ENCODE measurements around the gene USH2A. TPM values are rescaled to one million over a fixed set of nuclear protein-coding genes. Genes with fewer than 3 reads are reported as not detected.

Gene USH2A
- total RNA-seq, 2 experiments from 2014 or later = not detected

- Histone ChIP-seq H3K27ac (ENCODE audit: low read depth in 1 of 2, low read length in 2 of 2) (no peak overlapping the region), H3K4me1 (ENCODE audit: insufficient read depth, low read length) (no peaks in the 10 kb centered on the region), H3K36me3 (ENCODE audit: insufficient read depth, low read length) (no peaks in the 10 kb centered on the region), H3K27me3 (ENCODE audit: control insufficient read depth in 1 of 2, insufficient read depth in 2 of 2, low read length in 2 of 2) (no peaks in the 10 kb centered on the region), H3K9me3 (ENCODE audit: control insufficient read depth in 1 of 2, insufficient read depth in 1 of 2, low read length in 2 of 2) (no peaks in the 10 kb centered on the region), H3K4me3 (ENCODE audit: low read length) (no peak overlapping the region)
- CTCF ChIA-PET = no interaction called here
- Mint-ChIP-seq H3K27ac (no peak overlapping the region), H3K4me1 (ENCODE audit: low read depth) (no peaks in the 10 kb centered on the region), H3K9me3 (no peaks in the 10 kb centered on the region), H3K27me3 (no peaks in the 10 kb centered on the region), H3K4me3 (no peak overlapping the region), H3K36me3 (ENCODE audit: low read depth) (no peaks in the 10 kb centered on the region)
- TF ChIP-seq CTCF (IDR thresholded peaks at IDR 0.05) = no peak
- DNase-seq (no peak), ATAC-seq (ENCODE audit: poor library complexity) (no peak)
- intact Hi-C loops (cut with DNase I, micrococcal nuclease) = no loop called here
- POLR2A ChIA-PET = no interaction called here
Measured at GRCh38 chr1:216114180-216114579, 309.1 kb downstream of the USH2A start.

- POLR2A ChIA-PET = no interaction called here
- CTCF ChIA-PET = no interaction called here
- intact Hi-C loops (cut with DNase I, micrococcal nuclease) = no loop called here
Measured at GRCh38 chr1:216113181-216113580, 310.1 kb downstream of the USH2A start.

GRCh38 chr1:216111842-216112241 lies 311.4 kb downstream of the USH2A start:
- no peaks in the 10 kb centered on the region for H3K36me3 ChIP-seq (ENCODE audit: insufficient read depth, low read length)
- no peak overlapping the region for H3K27ac ChIP-seq (ENCODE audit: low read depth in 1 of 2, low read length in 2 of 2)
- H3K4me1 ChIP-seq (ENCODE audit: insufficient read depth, low read length) = no peaks in the 10 kb centered on the region
- ATAC-seq (ENCODE audit: poor library complexity) (no peak), DNase-seq (no peak)
- no peak for TF ChIP-seq CTCF (IDR thresholded peaks at IDR 0.05)
- no peak overlapping the region for H3K4me3 ChIP-seq (ENCODE audit: low read length)
- H3K36me3 Mint-ChIP-seq (ENCODE audit: low read depth) = no peaks in the 10 kb centered on the region
- intact Hi-C loops (cut with DNase I, micrococcal nuclease) = no loop called here
- no peaks in the 10 kb centered on the region for H3K4me1 Mint-ChIP-seq (ENCODE audit: low read depth)
- H3K9me3 Mint-ChIP-seq = no peaks in the 10 kb centered on the region
- H3K4me3 Mint-ChIP-seq = no peak overlapping the region
- CTCF ChIA-PET = no interaction called here
- POLR2A ChIA-PET = no interaction called here
- H3K27me3 ChIP-seq (ENCODE audit: control insufficient read depth in 1 of 2, insufficient read depth in 2 of 2, low read length in 2 of 2) = no peaks in the 10 kb centered on the region
- H3K27ac Mint-ChIP-seq = no peak overlapping the region
- H3K27me3 Mint-ChIP-seq = no peaks in the 10 kb centered on the region
- H3K9me3 ChIP-seq (ENCODE audit: control insufficient read depth in 1 of 2, insufficient read depth in 1 of 2, low read length in 2 of 2) = no peaks in the 10 kb centered on the region

More at GRCh38 chr1:216113181-216113580, 310.1 kb downstream of the USH2A start:
- Histone ChIP-seq H3K27me3 (ENCODE audit: control insufficient read depth in 1 of 2, insufficient read depth in 2 of 2, low read length in 2 of 2) (no peaks in the 10 kb centered on the region), H3K9me3 (ENCODE audit: control insufficient read depth in 1 of 2, insufficient read depth in 1 of 2, low read length in 2 of 2) (no peaks in the 10 kb centered on the region), H3K27ac (ENCODE audit: low read depth in 1 of 2, low read length in 2 of 2) (no peak overlapping the region), H3K36me3 (ENCODE audit: insufficient read depth, low read length) (no peaks in the 10 kb centered on the region), H3K4me3 (ENCODE audit: low read length) (no peak overlapping the region), H3K4me1 (ENCODE audit: insufficient read depth, low read length) (no peaks in the 10 kb centered on the region)
- Mint-ChIP-seq H3K4me3 (no peak overlapping the region), H3K36me3 (ENCODE audit: low read depth) (no peaks in the 10 kb centered on the region), H3K9me3 (no peaks in the 10 kb centered on the region), H3K27me3 (no peaks in the 10 kb centered on the region), H3K27ac (no peak overlapping the region), H3K4me1 (ENCODE audit: low read depth) (no peaks in the 10 kb centered on the region)
- TF ChIP-seq CTCF (IDR thresholded peaks at IDR 0.05) = no peak
- no peak for DNase-seq
- ATAC-seq (ENCODE audit: poor library complexity) = no peak
